Ovary (tissue), 9 donors: ENCODE results near the gene LEMD1. TPM values are rescaled to one million over a fixed set of nuclear protein-coding genes. Genes with fewer than 3 reads are reported as not detected.
A peak's percentile ranks its signal among the peaks of the same experiment; 100 is the strongest.

ENCODE experiments used
- DNase-seq, 5 donors: peaks; one replicate each; pipeline ENCODE4 v3.0.0-alpha.2; 2019 to 2020
- H3K27ac ChIP-seq, 2 donors: fragments of 200-600 bp; one replicate each; pipeline versions ENCODE4 v1.5.1 to v1.8.0; 2019 to 2022
- H3K27me3 ChIP-seq: fragments of 200-600 bp; one replicate; pipeline ENCODE4 v1.8.0; 2022
- H3K36me3 ChIP-seq: fragments of 200-600 bp; sonication (generic); one replicate; pipeline ENCODE4 v1.5.1; 2019
- H3K4me1 ChIP-seq: one replicate; pipeline ENCODE4 v1.8.1; 2013; ENCODE audit warnings: mild to moderate bottlenecking, moderate library complexity; ENCODE audit not compliant: insufficient read depth
- H3K4me3 ChIP-seq: fragments of 200-600 bp; sonication (generic); one replicate; pipeline ENCODE4 v1.5.1; 2017
- H3K9me3 ChIP-seq, 2 donors: fragments of 200-600 bp in 1 of 2; sonication (generic) in 1 of 2; one replicate each; pipeline versions ENCODE4 v1.5.1 to v1.8.1; 2013 to 2019; ENCODE audit warnings: mild to moderate bottlenecking in 1 of 2, moderate library complexity in 1 of 2
- CTCF ChIP-seq, 3 donors: fragments of 450-650 bp in 2 of 3; fragments of 200-600 bp in 1 of 3; IDR thresholded peaks; one replicate each; pipeline versions ENCODE4 v1.5.1 to v1.8.0; 2016 to 2022; ENCODE audit warnings: antibody characterized with exemption in 3 of 3, mild to moderate bottlenecking in 1 of 3
- EP300 ChIP-seq: sonication (generic); formaldehyde crosslinking; IDR thresholded peaks from one replicate; pipeline ENCODE4 v1.6.1; 2017; ENCODE audit warnings: antibody characterized with exemption
- POLR2A ChIP-seq: fragments of 450-650 bp; IDR thresholded peaks from one replicate; pipeline ENCODE4 v1.6.1; 2017; ENCODE audit warnings: antibody characterized with exemption, mild to moderate bottlenecking, moderate library complexity
- WGBS, 3 donors: extraction: QIAGEN DNeasy Blood & Tissue Kit in 1 of 3; methylation state at CpG; one replicate each; pipeline versions ENCODE4 v1.1.5 to v1.1.7; 2013 to 2017; 5-methylcytosine and 5-hydroxymethylcytosine counted together
- intact Hi-C, 4 donors: fragments of 100-400 bp; cut with DNase I; formaldehyde crosslinking; loops; one replicate each; pipeline versions ENCODE4 v1.11.0 to v1.15.1; 2022 to 2023
- polyA plus RNA-seq, 2 donors: library from polyadenylated mRNA; stranded (reverse); fragments of 200-250 nt in 1 of 2; fragments of 350-450 nt in 1 of 2; fragmentation: Illumina TruSeq in 1 of 2; extraction: RNeasy Lipid Tissue Mini Kit (QIAGEN cat#74804) in 1 of 2; gene quantifications; one replicate each; pipeline ENCODE4 v1.2.3, GENCODE V29; 2013 to 2014
- total RNA-seq, 7 donors: library from RNA; depleted of rRNA in 2 of 7; stranded (reverse); fragments of >200 nt in 2 of 7; fragmentation: NEBNext Ultra II Directional in 3 of 7; extraction: Animal tissue kit (Norgen Biotek cat#: 25700) in 3 of 7; gene quantifications; one replicate each; pipeline versions ENCODE4 v1.1.0 to v1.2.4, GENCODE V29; 2016 to 2023
- donor health status: DM: no; HTN: no; CAD: no; lungs with moderate emphysema.
- donor health status: DM: no; HTN: no; CAD: no.
- donor health status: Bipolar disorder and iron deficiency.
- donor health status: DM: yes; HTN: yes; CAD: no.
- donor health status: DM: no; HTN: no; CAD: no.
- donor health status: DM: yes; HTN: yes; CAD: no.

Gene LEMD1
- total and polyA plus RNA-seq, 9 donors, result 0.43 to 7.0 (median 0.97) TPM; not detected in 1

- peak in 4 of 5 donors; percentile 56 to 70 (median 66) for DNase-seq
- WGBS, 3 donors, result 10 to 26% (median 17%) methylated on average over 11 of the region's 11 CpGs
- peaks cover 16% of the 10 kb centered on the region for H3K4me1 ChIP-seq
These were observed 61.9 kb downstream of the LEMD1 start for GRCh38 chr1:205359771-205360565.

GRCh38 chr1:205358579-205358978 is 63.3 kb downstream of the LEMD1 start:
- peaks cover 18% of the 10 kb centered on the region for H3K4me1 ChIP-seq
- intact Hi-C loops, result loop anchor here in 3 of 4 donors (5.0 to 10.0 kb wide), 3 partner anchors 76 to 129 kb away; no protein-coding TSS in a partner anchor
- no peak for DNase-seq

More at GRCh38 chr1:205359771-205360565, 61.9 kb downstream of the LEMD1 start:
- H3K27ac ChIP-seq, result peak overlapping the region; percentile 48 to 84
- H3K27me3 ChIP-seq, result no peaks in the 10 kb centered on the region
- H3K4me3 ChIP-seq, result no peak overlapping the region
- H3K36me3 ChIP-seq, result no peaks in the 10 kb centered on the region
- H3K9me3 ChIP-seq, result no peaks in the 10 kb centered on the region
- TF ChIP-seq POLR2A (no peak), EP300 (no peak), CTCF (IDR thresholded peaks at IDR 0.05) (no peak)
- intact Hi-C loops, result loop anchor here in 3 of 4 donors (5.0 to 10.0 kb wide), 3 partner anchors 75 to 127 kb away; no protein-coding TSS in a partner anchor

GRCh38 chr1:205357567-205357966 is 64.3 kb downstream of the LEMD1 start:
- Histone ChIP-seq H3K4me1 (peaks cover 20% of the 10 kb centered on the region), H3K36me3 (no peaks in the 10 kb centered on the region), H3K9me3 (no peaks in the 10 kb centered on the region), H3K27me3 (no peaks in the 10 kb centered on the region), H3K4me3 (no peak overlapping the region), H3K27ac (peak overlapping the region; percentile 42 to 84)
- intact Hi-C loops, result loop anchor here in 3 of 4 donors (5.0 to 10.0 kb wide), 3 partner anchors 77 to 130 kb away; no protein-coding TSS in a partner anchor
- no peak for DNase-seq
- TF ChIP-seq EP300 (no peak), CTCF (IDR thresholded peaks at IDR 0.05) (no peak)
- WGBS, 3 donors, result 33 to 47% (median 37%) methylated on average over 3 of the region's 3 CpGs

More at GRCh38 chr1:205358579-205358978, 63.3 kb downstream of the LEMD1 start:
- H3K36me3 ChIP-seq, result no peaks in the 10 kb centered on the region
- H3K27me3 ChIP-seq, result no peaks in the 10 kb centered on the region
- peak overlapping the region in 1 of 2 donors; percentile 84 for H3K27ac ChIP-seq
- no peak for TF ChIP-seq POLR2A
- no peak for TF ChIP-seq EP300
- TF ChIP-seq CTCF (IDR thresholded peaks at IDR 0.05), result no peak
- no peak overlapping the region for H3K4me3 ChIP-seq
- H3K9me3 ChIP-seq, result no peaks in the 10 kb centered on the region

GRCh38 chr1:205356440-205357139 is 65.3 kb downstream of the LEMD1 start, which contains the start of gene KLHDC8A:
KLHDC8A (minus strand) TSS chr1:205356922; CDS start chr1:205343604, 13,318 bp downstream.
- Histone ChIP-seq H3K27me3 (no peaks in the 10 kb centered on the region), H3K27ac (peak within 1 kb of the TSS; percentile 42 to 84), H3K36me3 (no peaks in the 10 kb centered on the region), H3K4me3 (peak within 1 kb of the TSS; percentile 46), H3K4me1 (peaks cover 19% of the 10 kb centered on the region), H3K9me3 (no peaks in the 10 kb centered on the region)
- peak; percentile 76 to 81 (median 78) for DNase-seq
- TF ChIP-seq CTCF (IDR thresholded peaks at IDR 0.05) (no peak), POLR2A (peak; percentile 50), EP300 (no peak)
- WGBS, 3 donors, result 5 to 18% (median 7%) methylated on average over 19 to 20 of the region's 20 CpGs
- intact Hi-C loops, result loop anchor here in 3 of 4 donors (5.0 to 10.0 kb wide), 3 partner anchors 78 to 131 kb away; no protein-coding TSS in a partner anchor
